ENCODE results near the gene TIGD3. TPM values are rescaled to one million over a fixed set of nuclear protein-coding genes. Genes with fewer than 3 reads are reported as not detected.

The TIGD3 gene
- total RNA-seq, 4 donors from 2014 or later: 0.48 to 3.0 (median 0.75) TPM; not detected in 1

DNA sequence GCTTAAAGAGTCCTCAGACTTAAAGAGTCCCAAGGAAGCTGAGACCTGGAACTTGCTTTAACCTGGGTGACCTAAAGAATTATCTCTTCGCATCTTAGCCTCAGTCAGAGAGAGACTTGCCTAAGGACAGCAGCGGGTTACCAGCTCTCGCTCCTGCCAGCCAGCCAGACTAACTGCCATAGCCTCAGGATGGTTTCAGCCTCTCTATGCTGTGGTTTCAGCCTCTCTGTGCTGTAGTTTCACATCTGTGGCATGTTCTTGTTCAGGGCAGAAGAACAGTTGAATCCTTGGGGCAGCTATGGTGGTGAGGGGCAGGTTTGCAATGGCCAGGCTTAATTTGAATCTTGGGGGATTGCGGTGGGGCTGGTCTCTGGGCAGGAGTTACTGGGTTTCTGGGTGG lies 34.2 kb downstream of the TIGD3 start:
- in situ Hi-C loops (cut with MboI; ENCODE audit: low pct_ligation_motif_present in 1 of 4, low pct_unique_long_range_greater_than_20kb in 1 of 4, low sequenced_read_pairs in 3 of 4): no loop called here
- 79% methylated on average over 4 of the region's 4 CpGs; no CpG with 5 or more reads in 1 of the 2 donors for WGBS, 2 donors (ENCODE audit: low coverage in 1 of 2)
- no peak for DNase-seq
- intact Hi-C loops (cut with DNase I; ENCODE audit: low total_unique reads): no loop called here
- peaks cover 0 to 2% (median 0%) of the 10 kb centered on the region in 4 donors for H3K36me3 ChIP-seq
- no peaks in the 10 kb centered on the region for H3K27me3 ChIP-seq
- peaks cover 30 to 75% (median 52%) of the 10 kb centered on the region in 4 donors for H3K4me1 ChIP-seq
- no peak overlapping the region for H3K27ac ChIP-seq
- TF ChIP-seq POLR2AphosphoS5 (IDR thresholded peaks at IDR 0.05) (no peak), POLR2A (IDR thresholded peaks at IDR 0.05) (no peak), EP300 (IDR thresholded peaks at IDR 0.05; ENCODE audit: low read depth) (no peak)
- TF ChIP-seq, protein P1, sequence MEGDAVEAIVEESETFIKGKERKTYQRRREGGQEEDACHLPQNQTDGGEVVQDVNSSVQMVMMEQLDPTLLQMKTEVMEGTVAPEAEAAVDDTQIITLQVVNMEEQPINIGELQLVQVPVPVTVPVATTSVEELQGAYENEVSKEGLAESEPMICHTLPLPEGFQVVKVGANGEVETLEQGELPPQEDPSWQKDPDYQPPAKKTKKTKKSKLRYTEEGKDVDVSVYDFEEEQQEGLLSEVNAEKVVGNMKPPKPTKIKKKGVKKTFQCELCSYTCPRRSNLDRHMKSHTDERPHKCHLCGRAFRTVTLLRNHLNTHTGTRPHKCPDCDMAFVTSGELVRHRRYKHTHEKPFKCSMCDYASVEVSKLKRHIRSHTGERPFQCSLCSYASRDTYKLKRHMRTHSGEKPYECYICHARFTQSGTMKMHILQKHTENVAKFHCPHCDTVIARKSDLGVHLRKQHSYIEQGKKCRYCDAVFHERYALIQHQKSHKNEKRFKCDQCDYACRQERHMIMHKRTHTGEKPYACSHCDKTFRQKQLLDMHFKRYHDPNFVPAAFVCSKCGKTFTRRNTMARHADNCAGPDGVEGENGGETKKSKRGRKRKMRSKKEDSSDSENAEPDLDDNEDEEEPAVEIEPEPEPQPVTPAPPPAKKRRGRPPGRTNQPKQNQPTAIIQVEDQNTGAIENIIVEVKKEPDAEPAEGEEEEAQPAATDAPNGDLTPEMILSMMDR (IDR thresholded peaks at IDR 0.05): no peak
- H3K4me3 ChIP-seq: no peak overlapping the region
- no peaks in the 10 kb centered on the region for H3K9me3 ChIP-seq

DNA sequence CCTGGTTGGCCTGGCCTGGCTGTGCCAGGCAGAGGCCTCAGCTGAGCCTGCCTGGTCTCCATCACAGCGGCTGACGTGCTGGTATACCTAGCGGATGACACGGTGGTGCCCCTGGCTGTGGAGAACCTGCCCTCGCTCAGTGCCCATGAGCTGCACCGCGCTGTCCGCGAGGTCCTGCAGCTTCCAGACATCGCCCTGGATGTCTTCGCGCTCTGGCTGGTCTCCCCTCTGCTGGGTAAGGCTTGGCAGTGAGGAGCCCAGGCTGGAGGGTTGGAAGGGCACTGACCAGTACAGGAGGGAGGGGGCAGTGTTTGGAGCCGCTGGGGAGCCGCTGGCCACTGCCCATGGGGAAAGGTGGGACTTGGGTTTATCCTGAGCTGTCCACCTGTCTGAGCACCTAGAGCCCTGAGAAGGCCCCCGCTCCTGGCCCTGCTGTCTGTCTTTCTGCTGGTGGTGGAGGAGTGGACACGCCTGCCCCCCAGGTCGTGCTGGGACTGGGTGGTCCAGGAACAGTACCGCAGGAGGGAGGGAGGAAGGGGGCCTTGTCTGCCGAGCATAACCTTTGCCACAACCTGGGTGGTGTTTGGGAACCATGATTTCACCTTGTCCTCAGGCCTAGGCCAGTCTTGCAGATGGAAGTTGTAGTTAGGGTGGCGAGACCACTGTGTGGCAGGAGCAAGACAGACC lies 34.9 kb downstream of the TIGD3 start:
- intact Hi-C loops (cut with DNase I; ENCODE audit: low total_unique reads): no loop called here
- Histone ChIP-seq H3K9me3 (no peaks in the 10 kb centered on the region), H3K4me3 (no peak overlapping the region), H3K27ac (peak overlapping the region; percentile 50 to 64 (median 62)), H3K27me3 (no peaks in the 10 kb centered on the region), H3K36me3 (peaks cover 0 to 3% (median 1%) of the 10 kb centered on the region in 4 donors), H3K4me1 (peaks cover 26 to 68% (median 47%) of the 10 kb centered on the region in 4 donors)
- TF ChIP-seq EP300 (IDR thresholded peaks at IDR 0.05; ENCODE audit: low read depth) (no peak), POLR2AphosphoS5 (IDR thresholded peaks at IDR 0.05) (no peak), POLR2A (IDR thresholded peaks at IDR 0.05) (no peak)
- TF ChIP-seq, protein P1 (IDR thresholded peaks at IDR 0.05): no peak
- WGBS, 2 donors (ENCODE audit: low coverage in 1 of 2): 87% methylated on average over 6 of the region's 20 CpGs; no CpG with 5 or more reads in 1 of the 2 donors
- DNase-seq: no peak
- in situ Hi-C loops (cut with MboI; ENCODE audit: low pct_ligation_motif_present in 1 of 4, low pct_unique_long_range_greater_than_20kb in 1 of 4, low sequenced_read_pairs in 3 of 4): no loop called here

DNA sequence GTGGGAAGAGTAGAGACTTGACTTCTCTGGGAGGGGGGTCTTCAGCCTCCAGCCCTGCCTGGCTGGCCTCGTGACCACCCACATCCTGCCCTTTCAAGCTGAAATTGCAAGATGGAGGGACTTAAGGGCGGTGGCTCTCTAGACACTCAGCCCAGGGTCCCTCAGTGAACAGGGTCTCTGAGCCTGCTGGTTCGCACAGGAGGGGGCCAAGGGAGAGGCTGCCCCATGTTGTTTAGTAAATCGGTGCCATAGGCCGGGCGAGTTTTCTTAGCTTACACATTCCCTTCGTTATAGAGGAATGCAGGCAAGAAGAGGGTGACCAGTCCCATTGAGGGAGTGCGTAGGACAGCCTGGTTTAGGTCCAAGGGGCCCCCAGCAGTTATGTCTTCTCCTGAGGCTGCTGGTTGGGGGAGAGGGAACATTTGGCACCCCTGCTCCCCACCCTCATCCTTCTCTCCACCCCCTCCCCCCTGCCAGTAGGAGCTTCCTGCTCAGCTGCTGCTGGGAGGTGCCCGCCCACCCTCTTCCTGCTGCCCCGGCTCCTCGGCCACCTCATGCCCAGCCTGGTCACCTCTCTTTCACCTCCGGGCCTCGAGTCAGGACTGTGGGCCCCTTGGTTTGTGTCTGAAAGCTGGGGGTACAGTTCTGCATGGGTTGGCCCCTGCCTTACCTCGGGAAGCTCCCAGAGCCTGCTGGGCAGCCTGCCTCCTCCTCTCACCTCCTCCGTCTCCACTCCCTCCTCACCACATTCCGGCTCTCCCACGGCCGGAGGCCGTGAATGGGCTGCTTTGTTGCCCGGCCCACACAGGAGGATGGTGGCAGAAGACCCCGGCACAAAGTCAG lies 35.8 kb downstream of the TIGD3 start:
- intact Hi-C loops (cut with DNase I; ENCODE audit: low total_unique reads): no loop called here
- Histone ChIP-seq H3K27me3 (no peaks in the 10 kb centered on the region), H3K9me3 (no peaks in the 10 kb centered on the region), H3K36me3 (peaks cover 0 to 8% (median 1%) of the 10 kb centered on the region in 4 donors), H3K4me3 (no peak overlapping the region), H3K4me1 (peaks cover 23 to 60% (median 43%) of the 10 kb centered on the region in 4 donors), H3K27ac (peak overlapping the region; percentile 50 to 64 (median 62))
- in situ Hi-C loops (cut with MboI; ENCODE audit: low pct_ligation_motif_present in 1 of 4, low pct_unique_long_range_greater_than_20kb in 1 of 4, low sequenced_read_pairs in 3 of 4): no loop called here
- no peak for DNase-seq
- TF ChIP-seq, protein P1 (IDR thresholded peaks at IDR 0.05): no peak
- TF ChIP-seq POLR2A (IDR thresholded peaks at IDR 0.05) (no peak), EP300 (IDR thresholded peaks at IDR 0.05; ENCODE audit: low read depth) (no peak)
- WGBS, 2 donors (ENCODE audit: low coverage in 1 of 2): 65 to 80% methylated on average over 1 to 21 of the region's 21 CpGs

DNA sequence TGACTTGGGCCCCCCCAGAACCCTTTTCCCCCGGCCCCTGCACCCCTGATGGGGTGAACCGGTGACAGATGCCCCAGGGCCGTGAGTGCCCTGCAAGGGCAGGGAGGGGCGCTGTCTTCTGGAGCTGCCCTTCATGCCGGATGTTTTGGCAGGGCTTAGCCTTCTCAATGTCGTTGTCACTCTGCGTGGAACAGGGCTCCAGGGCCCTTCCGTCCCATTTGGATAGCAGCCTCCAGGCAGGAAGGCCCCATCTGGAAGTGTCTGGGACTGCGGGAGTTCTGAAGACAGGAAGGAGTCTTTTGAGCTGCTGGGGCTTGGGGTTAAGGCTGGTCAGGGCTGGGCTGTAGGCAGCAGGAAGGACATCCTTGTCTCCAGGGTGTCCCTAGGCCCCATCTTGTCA lies 36.4 kb downstream of the TIGD3 start:
- Histone ChIP-seq H3K9me3 (no peaks in the 10 kb centered on the region), H3K36me3 (peaks cover 0 to 8% (median 1%) of the 10 kb centered on the region in 4 donors), H3K4me3 (no peak overlapping the region), H3K27ac (peak overlapping the region; percentile 50 to 64 (median 62)), H3K4me1 (peaks cover 17 to 53% (median 40%) of the 10 kb centered on the region in 4 donors), H3K27me3 (no peaks in the 10 kb centered on the region)
- TF ChIP-seq, protein P1 (IDR thresholded peaks at IDR 0.05): no peak
- no peak for TF ChIP-seq POLR2AphosphoS5 (IDR thresholded peaks at IDR 0.05)
- TF ChIP-seq EP300 (IDR thresholded peaks at IDR 0.05; ENCODE audit: low read depth): no peak
- TF ChIP-seq POLR2A (IDR thresholded peaks at IDR 0.05): no peak
- intact Hi-C loops (cut with DNase I; ENCODE audit: low total_unique reads): no loop called here
- in situ Hi-C loops (cut with MboI; ENCODE audit: low pct_ligation_motif_present in 1 of 4, low pct_unique_long_range_greater_than_20kb in 1 of 4, low sequenced_read_pairs in 3 of 4): no loop called here
- WGBS, 2 donors (ENCODE audit: low coverage in 1 of 2): 69% methylated on average over 9 of the region's 9 CpGs; no CpG with 5 or more reads in 1 of the 2 donors
- no peak for DNase-seq
